Urinary bladder (tissue), 4 donors: ENCODE data around the gene DSTN. TPM values are rescaled to one million over a fixed set of nuclear protein-coding genes. Genes with fewer than 3 reads are reported as not detected.

Experiments used
- DNase-seq: peaks from one replicate; pipeline ENCODE4 v3.0.0-alpha.2; 2015; ENCODE audit errors: extremely low spot score
- H3K27ac ChIP-seq: one replicate; pipeline ENCODE4 v1.5.1; 2013; ENCODE audit warnings: low read depth, mild to moderate bottlenecking, moderate library complexity
- H3K36me3 ChIP-seq: one replicate; pipeline ENCODE4 v1.6.1; 2013; ENCODE audit warnings: mild to moderate bottlenecking, moderate library complexity; ENCODE audit not compliant: insufficient read depth
- H3K4me1 ChIP-seq: one replicate; pipeline ENCODE4 v1.6.1; 2013; ENCODE audit warnings: mild to moderate bottlenecking, moderate library complexity; ENCODE audit not compliant: insufficient read depth
- H3K4me3 ChIP-seq: one replicate; pipeline ENCODE4 v1.5.1; 2013; ENCODE audit warnings: low read depth, low read length
- WGBS: extraction: QIAGEN DNeasy Blood & Tissue Kit; methylation state at CpG from one replicate; pipeline ENCODE4 v1.1.7; 2013; 5-methylcytosine and 5-hydroxymethylcytosine counted together
- polyA plus RNA-seq: library from polyadenylated mRNA; stranded (reverse); fragments of 200-250 nt; gene quantifications from one replicate; pipeline ENCODE4 v1.2.3, GENCODE V29; 2013
- total RNA-seq: library from RNA; depleted of rRNA; stranded (reverse); fragments of >200 nt; gene quantifications from one replicate; pipeline ENCODE4 v1.2.3, GENCODE V29; 2014
- donor health status: healthy with polysubstance abuse.
- donor health status: healthy.

DSTN gene
- total and polyA plus RNA-seq, 2 donors = 589 to 2,115 TPM

DNA sequence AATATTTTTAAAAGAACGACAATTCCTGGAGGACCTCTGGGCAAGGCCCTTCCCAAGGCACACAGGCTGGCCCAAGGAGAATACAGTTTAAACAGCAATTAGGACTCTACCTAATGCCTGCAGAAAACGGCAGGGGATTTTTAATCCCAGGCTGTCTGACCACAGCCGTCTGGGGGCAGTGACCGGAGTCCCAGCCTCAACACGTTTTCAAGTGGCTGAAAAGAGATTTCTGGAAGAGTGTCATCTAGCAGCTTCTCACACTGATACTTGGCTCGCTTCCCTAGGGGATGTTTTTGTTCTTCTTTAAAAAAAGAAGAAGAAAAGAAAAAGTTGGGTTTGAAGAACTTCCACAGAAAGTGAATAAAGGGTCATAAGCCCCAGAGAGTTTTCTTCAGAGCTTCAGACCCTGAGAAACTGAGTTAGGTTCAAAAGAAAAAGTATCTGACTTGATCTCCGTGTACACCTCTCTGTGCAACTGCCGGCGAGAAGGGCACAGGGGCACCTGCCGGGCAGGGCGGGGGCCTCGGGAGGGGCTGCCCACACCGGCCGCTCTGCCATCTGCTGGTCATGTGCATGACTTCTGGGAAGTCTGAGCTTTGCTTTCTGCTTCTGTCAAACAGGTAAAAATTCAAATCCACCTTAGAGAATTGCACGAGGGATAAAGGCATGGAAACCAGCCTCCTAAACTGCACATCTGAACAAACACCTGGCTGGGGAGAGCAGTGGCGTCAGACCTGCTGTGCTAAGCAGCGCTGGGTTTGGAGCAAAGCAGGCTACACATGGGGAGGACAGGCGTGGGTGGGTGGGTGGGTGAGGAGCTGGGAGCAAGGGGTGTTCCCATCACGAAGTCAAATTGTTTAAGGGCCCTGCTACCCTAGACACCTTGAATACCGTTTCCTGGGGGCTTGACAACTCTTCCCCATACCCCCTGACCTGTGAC lies 79.2 kb downstream of the DSTN start:
- Histone ChIP-seq H3K4me1 (no peaks in the 10 kb centered on the region), H3K4me3 (no peak overlapping the region), H3K27ac (no peak overlapping the region), H3K36me3 (no peaks in the 10 kb centered on the region)
- no peak for DNase-seq
- 58% methylated on average over 20 of the region's 20 CpGs for WGBS

DNA sequence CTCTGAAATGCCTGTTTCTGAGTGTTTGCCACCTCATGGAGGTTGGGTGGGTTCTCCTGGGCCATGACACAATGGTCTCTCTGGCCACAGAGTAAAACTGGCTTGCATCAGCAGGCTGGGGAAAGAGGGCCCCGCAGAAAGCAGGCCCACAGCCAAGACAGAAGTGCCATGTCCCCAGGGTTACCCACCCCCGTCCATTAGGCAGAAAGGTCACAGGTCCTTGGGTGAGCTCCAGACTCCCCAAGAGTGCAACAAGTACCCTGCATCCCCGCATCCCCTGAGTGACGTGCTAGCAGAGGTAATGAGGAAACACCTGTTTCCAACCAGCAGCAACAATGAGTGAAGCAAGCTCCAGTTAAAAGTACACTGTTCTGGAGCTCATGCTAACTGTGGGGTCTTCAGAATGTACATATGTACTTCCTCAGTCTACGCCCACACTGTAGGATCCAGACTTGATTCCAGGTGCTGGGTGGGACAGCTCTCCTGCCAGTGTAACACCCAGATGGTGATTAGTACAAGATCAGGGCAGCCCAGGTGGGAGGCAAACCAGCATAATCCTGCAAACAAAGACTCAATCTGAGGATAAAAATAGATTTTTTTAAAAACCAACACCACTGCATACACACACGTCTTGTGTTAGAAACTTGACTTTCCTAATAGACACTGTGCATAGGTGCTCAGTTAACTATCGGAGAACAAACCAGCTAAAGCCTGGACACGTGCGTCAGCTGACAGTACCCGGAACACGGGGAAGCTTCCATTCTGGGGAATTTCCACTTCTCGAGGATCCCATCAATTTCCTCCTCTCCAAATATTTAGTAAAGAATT lies 80.6 kb downstream of the DSTN start:
- Histone ChIP-seq H3K36me3 (no peaks in the 10 kb centered on the region), H3K4me3 (no peak overlapping the region), H3K27ac (no peak overlapping the region), H3K4me1 (no peaks in the 10 kb centered on the region)
- no peak for DNase-seq
- WGBS = 53% methylated on average over 12 of the region's 12 CpGs

DNA sequence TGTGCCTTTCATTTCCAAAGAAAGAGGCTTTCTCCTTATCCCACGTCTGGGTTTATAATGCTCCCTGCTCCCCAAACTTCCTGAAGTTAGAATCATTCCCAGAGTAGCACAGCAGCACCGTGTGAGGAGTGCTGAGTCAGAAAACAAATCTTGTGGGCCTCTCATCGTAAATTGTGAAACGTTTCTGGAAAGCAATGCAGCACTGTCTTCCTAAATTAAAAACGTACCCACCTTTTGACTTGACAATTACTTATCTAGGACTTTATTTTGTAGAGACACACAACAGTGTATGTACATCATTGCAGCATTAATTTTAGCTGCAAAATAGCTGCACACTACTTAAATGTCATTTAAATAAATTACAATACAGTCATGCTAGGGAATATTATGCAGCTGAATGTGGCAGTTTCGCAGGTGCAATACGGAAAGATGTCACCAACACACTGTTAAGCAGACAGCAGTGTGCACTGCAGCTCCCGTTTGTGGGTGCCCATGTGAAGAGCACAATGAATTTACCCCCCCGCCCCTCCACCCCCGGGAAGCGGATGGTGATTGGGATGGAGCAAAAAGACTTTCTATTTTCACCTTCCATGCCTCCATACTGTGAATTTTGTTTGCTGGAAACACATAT lies 81.4 kb downstream of the DSTN start:
- Histone ChIP-seq H3K4me1 (no peaks in the 10 kb centered on the region), H3K4me3 (no peak overlapping the region), H3K27ac (no peak overlapping the region), H3K36me3 (no peaks in the 10 kb centered on the region)
- DNase-seq = no peak
- 35% methylated on average over 11 of the region's 11 CpGs for WGBS

DNA sequence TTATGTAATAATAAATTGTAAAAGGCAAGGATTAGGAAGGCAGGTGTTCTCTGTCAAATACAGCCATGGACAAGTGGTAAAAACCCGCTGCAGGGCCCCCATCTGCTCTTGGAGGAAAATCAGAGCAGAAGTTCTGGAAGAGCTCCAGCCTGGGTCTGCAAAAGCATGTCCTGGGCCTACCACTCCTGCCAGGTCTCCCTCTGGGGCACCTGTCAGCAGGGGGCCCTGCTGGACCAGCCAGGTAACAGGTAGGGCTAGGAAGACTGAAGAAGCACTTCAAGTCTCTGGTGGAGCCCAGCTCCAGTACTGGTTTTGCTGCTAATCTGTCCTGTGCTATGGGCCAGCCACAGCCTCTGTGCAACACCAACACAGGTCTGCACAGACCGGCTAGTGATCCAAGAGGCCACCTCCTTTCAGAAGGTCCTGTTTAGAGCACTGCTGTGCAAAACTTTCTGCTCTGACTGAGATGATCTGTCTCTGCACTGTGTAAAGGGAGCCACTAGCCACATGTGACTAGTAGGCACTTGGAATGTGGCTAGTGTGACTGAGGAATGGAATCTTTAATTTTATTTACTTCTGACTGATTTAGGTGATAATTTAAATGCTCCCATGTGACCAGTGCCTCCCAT lies 82.0 kb downstream of the DSTN start:
- H3K4me1 ChIP-seq = no peaks in the 10 kb centered on the region
- H3K36me3 ChIP-seq = no peaks in the 10 kb centered on the region
- WGBS = 57% methylated on average over 2 of the region's 2 CpGs
- DNase-seq = no peak
- no peak overlapping the region for H3K4me3 ChIP-seq
- H3K27ac ChIP-seq = peak overlapping the region; percentile 3

DNA sequence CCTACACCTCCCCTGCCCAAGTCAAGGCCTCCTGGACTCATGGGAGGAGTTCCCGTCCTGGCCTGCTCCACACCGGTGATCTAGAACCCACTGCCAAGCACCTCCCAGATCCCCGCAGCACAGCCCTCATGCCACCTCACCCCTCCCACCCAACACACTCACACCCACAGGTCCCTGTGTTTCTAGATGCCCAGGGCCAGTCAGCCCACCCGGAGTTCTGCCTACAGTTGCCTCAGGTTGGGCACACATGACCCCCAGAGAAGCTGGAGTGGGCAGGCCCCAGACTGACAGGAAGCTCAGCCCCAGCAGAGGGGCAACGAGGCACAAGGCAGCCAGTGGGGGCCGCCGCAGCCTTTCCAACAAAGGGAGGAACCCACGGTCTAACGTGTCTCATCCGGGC lies 82.5 kb downstream of the DSTN start:
- Histone ChIP-seq H3K27ac (peak overlapping the region; percentile 3), H3K4me3 (no peak overlapping the region), H3K4me1 (no peaks in the 10 kb centered on the region), H3K36me3 (no peaks in the 10 kb centered on the region)
- WGBS = 72% methylated on average over 10 of the region's 10 CpGs
- DNase-seq = no peak

DNA sequence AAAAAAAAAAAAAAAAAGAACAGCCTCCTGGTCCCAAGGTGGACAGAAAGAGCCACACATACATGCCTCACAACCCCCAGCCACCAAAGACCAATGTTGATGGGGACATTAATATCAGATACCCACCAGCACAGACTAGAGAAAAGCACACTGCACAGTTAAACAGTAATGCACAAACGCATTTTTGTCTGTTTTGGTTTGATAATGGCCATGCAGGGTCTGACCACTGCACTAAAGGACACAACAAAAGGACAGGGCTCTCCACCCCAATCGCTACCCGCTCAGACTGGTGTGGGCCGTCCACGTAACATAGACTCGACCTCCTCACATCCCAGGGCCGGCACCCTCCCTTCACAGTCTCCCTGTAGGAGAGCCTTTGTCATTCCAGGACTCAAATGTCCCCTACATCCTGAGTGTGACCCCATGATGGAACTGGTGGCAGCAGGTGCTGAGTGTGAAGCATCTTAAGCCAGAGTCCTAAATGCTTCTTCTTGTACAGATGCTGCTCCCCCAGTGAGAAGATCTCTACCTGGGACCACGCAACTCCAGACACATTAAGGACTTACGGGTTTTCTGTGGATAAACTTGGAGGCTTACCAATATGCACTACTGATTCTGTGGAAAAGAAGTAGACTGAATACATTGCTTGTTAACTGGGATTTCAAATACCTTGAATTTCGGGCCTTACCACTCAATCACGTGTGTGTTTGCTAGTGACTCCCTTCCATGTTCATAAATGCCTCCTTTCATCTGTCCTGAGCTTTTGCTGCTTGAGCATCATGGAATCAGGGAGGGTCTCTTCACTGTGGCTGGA lies 84.2 kb downstream of the DSTN start:
- no peaks in the 10 kb centered on the region for H3K36me3 ChIP-seq
- H3K4me1 ChIP-seq = no peaks in the 10 kb centered on the region
- no peak overlapping the region for H3K27ac ChIP-seq
- no peak for DNase-seq
- no peak overlapping the region for H3K4me3 ChIP-seq
- WGBS = 87% methylated on average over 11 of the region's 11 CpGs

DNA sequence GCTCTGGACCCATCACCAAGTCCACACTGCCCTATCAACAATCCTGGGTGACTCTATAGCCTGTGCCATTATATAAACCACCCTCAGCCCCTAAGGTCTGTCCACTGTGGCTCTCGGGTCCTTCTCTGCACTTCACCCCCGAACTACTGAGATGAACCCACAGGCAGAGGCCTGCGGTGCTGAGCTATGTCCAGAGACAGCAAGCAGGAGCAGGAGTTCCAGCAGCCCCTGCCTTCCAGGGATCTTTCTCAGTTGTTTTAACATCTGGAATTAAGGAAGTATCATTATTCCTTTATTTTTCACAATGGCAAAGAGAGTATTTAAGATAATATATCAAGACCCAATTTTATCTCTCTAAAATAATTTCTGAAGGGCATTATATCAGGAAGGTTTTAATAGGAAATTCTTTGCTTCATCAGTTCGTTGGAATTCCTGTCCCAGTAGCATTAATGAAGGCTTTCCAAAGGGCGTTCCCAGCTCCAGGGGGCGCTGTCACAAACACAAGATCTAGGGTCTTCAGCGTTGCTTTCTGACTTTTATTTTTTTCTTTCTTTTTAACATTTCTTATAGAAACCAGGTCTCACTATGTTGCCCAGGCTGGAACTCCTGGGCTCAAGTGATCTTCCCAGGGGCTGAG lies 84.9 kb downstream of the DSTN start:
- no peak for DNase-seq
- no peak overlapping the region for H3K4me3 ChIP-seq
- 50% methylated on average over 7 of the region's 7 CpGs for WGBS
- no peak overlapping the region for H3K27ac ChIP-seq
- no peaks in the 10 kb centered on the region for H3K36me3 ChIP-seq
- no peaks in the 10 kb centered on the region for H3K4me1 ChIP-seq

DNA sequence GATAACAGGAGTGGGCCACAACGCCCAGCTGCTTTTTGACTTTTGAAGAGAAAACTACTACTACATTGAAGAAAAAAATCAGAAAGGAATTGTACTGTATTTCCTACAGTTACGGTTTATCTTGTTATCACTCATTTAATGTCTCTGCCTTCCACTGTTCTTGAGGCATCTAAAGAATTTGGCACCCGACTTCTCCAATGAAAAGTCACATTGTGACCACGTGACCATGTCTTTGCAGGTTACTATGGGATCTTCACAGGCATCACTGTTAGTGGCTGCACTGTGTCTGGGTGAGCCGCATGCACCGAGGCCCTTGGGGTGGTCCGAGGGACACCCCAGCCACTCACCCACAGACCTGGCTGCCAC lies 85.4 kb downstream of the DSTN start:
- H3K4me1 ChIP-seq = no peaks in the 10 kb centered on the region
- no peaks in the 10 kb centered on the region for H3K36me3 ChIP-seq
- no peak overlapping the region for H3K4me3 ChIP-seq
- DNase-seq = no peak
- H3K27ac ChIP-seq = no peak overlapping the region
- 56% methylated on average over 7 of the region's 7 CpGs for WGBS

DNA sequence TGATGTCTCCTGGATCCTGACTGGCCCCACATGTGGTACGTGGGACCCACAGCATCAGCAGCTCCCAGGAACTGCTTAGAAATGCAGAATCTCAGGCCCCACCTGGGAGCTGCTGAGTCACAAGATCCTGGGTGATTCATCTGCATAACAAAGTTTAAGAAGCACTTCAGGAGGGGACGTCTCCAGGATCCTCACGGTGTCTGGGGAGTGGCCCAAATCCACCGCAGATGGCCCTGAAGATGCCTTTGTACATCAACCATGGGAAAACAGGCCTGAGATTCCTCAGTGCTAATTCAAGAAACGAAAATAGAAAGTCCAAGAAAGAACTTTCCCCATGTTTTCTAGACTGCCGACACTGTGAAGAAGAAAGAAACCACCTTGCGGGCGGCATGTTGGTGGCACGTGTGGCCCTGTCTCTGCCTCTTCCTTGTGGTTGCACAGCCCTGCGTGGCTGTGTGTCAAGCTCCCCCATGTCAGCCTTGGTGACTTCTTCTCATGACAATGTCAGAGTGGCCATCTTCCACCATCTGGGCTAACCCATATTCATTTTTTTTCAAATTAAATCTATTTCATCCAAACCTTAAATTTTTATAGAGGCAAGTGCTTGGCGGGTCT lies 86.1 kb downstream of the DSTN start:
- no peak overlapping the region for H3K4me3 ChIP-seq
- 70% methylated on average over 11 of the region's 11 CpGs for WGBS
- no peak for DNase-seq
- H3K36me3 ChIP-seq = no peaks in the 10 kb centered on the region
- H3K4me1 ChIP-seq = no peaks in the 10 kb centered on the region
- no peak overlapping the region for H3K27ac ChIP-seq

DNA sequence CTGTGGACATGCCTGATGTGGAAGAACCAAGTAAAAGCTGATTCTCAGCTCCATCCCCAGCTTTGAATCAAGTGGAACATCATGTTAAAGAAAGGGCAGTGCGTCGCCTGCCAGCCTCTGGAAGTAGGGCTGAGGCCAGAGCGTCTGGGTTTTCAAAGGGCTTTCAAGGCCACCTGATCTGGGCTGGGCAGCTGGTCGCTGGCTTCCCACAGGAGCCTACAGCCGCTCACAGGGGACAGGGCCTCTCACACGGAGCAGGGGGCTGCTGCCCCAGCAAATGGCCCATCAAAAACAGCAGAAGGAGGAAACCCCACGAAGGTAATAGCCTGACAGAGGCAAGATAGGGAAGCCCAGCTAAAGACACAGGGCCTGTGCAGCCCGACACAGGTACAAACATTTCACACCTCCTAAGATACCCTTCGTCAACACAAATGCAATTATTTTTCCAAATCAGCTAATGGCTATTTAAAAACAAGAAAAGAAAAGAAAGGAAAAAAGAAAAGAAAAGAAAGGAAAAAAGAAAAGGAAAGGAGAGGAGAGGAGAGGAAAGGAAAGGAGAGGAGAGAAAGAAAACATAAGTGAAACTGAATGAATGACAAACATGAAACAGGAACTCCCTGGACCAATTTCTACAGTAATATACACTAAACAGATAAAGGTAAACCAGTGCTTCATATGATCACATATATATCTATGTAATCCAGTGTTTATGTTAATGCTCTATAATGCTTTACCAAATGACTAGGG lies 87.4 kb downstream of the DSTN start:
- no peaks in the 10 kb centered on the region for H3K36me3 ChIP-seq
- peak overlapping the region; percentile 12 for H3K27ac ChIP-seq
- WGBS = 63% methylated on average over 9 of the region's 9 CpGs
- no peaks in the 10 kb centered on the region for H3K4me1 ChIP-seq
- no peak for DNase-seq
- H3K4me3 ChIP-seq = no peak overlapping the region

DNA sequence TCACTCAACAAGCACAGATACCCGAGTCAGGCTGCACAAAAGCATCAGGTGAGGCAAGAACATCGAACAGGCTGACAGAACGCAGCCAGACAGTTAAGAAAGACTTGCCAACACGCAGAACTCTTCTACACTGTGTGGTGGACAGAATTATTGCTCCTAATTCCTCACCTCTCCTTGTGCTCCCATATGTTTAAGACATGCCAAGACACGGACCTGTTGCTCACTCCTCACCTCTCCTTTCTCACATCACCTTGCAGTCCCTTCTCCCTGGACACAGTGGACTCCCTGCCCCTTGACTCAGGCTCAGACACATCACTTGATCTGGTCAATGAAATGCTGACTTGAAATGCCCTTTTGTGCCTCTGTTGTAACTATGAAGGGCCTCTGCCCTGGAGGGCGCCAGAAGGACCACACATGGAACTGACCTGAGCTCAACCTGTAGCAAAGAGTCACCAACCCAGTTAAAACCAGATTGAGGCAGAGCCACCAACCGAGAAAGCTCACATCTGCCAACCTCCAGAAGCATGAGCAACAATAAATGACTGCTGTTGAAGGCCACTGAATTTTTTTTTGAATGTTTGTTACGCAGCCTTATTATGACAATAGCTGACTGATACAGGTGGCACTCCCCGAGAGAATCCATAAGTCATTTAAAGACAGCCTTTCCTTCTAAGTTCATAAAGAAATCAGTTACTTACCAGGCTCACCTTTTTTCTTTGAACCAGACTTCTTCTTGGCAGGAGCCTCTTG lies 88.2 kb downstream of the DSTN start:
- H3K4me3 ChIP-seq = no peak overlapping the region
- 87% methylated on average over 9 of the region's 9 CpGs for WGBS
- no peaks in the 10 kb centered on the region for H3K36me3 ChIP-seq
- DNase-seq = no peak
- no peaks in the 10 kb centered on the region for H3K4me1 ChIP-seq
- H3K27ac ChIP-seq = no peak overlapping the region
